Astrocyte of the cerebellum (primary cell): ENCODE results near the gene NT5DC3.
A peak's percentile ranks its signal among the peaks of the same experiment; 100 is the strongest.

Experiments
- DNase-seq: peaks from one replicate; pipeline ENCODE4 v3.0.0-alpha.2; 2011; ENCODE audit warnings: low read depth
- H3K4me3 ChIP-seq: 2 replicates; pipeline ENCODE4 v1.5.1; 2011; ENCODE audit warnings: mild to moderate bottlenecking, low read depth, low read length, moderate library complexity
- CTCF ChIP-seq: IDR thresholded peaks from 2 replicates; pipeline ENCODE4 v1.5.1; 2012; ENCODE audit warnings: low read length, low read depth, moderate library complexity, mild to moderate bottlenecking; ENCODE audit errors: missing control alignments
- in situ Hi-C: cut with HindIII; loops from 2 replicates; pipeline ENCODE4 v1.10.0; 2017; ENCODE audit warnings: low sequenced_read_pairs

NT5DC3 gene

GRCh38 chr12:103773109-103773910, 67.7 kb downstream of the NT5DC3 start:
- in situ Hi-C loops: no loop called here
- no peak for TF ChIP-seq CTCF
- DNase-seq: peak; percentile 78
- no peak overlapping the region for H3K4me3 ChIP-seq

GRCh38 chr12:103772367-103773108, 68.5 kb downstream of the NT5DC3 start:
- no peak for TF ChIP-seq CTCF
- DNase-seq: no peak
- in situ Hi-C loops: no loop called here

GRCh38 chr12:103771466-103771865, 69.6 kb downstream of the NT5DC3 start:
- TF ChIP-seq CTCF: peak; percentile 77
- in situ Hi-C loops: no loop called here
- no peak overlapping the region for H3K4me3 ChIP-seq
- DNase-seq: peak; percentile 31

More at GRCh38 chr12:103772367-103773108, 68.5 kb downstream of the NT5DC3 start:
- no peak overlapping the region for H3K4me3 ChIP-seq

- in situ Hi-C loops: no loop called here
- no peak for DNase-seq
- H3K4me3 ChIP-seq: no peak overlapping the region
- TF ChIP-seq CTCF: no peak
These were observed 71.6 kb downstream of the NT5DC3 start for GRCh38 chr12:103769240-103769945.

- in situ Hi-C loops: no loop called here
- no peak for DNase-seq
- TF ChIP-seq CTCF: no peak
- no peak overlapping the region for H3K4me3 ChIP-seq
These were observed 72.4 kb downstream of the NT5DC3 start for GRCh38 chr12:103768467-103769123.

GRCh38 chr12:103766028-103766427, 75.0 kb downstream of the NT5DC3 start:
- no peak overlapping the region for H3K4me3 ChIP-seq
- no peak for TF ChIP-seq CTCF
- in situ Hi-C loops: no loop called here
- DNase-seq: no peak
